NCI-H460 (cell line): ENCODE measurements around the gene TACC2. TPM values are rescaled to one million over a fixed set of nuclear protein-coding genes. Genes with fewer than 3 reads are reported as not detected.

ENCODE experiments used
- DNase-seq: peaks from one replicate; pipeline ENCODE4 v3.0.0-alpha.2; 2016; ENCODE audit warnings: low read depth; ENCODE audit errors: extremely low read depth
- total RNA-seq: library from RNA; depleted of rRNA; stranded (reverse); fragments of >200 nt; shearing (Covaris generic); gene quantifications from 2 replicates; pipeline ENCODE4 v1.2.3, GENCODE V29; 2014

TACC2 gene
- total RNA-seq, 1 experiment from 2014 or later = 31.1 TPM

GRCh38 chr10:122286867-122287266 is 297.9 kb downstream of the TACC2 start:
- DNase-seq = no peak

- DNase-seq = no peak
These were observed 298.6 kb downstream of the TACC2 start for GRCh38 chr10:122287570-122287969.

GRCh38 chr10:122288262-122288661 is 299.3 kb downstream of the TACC2 start:
- DNase-seq = no peak

- DNase-seq = no peak
These were observed 300.0 kb downstream of the TACC2 start for GRCh38 chr10:122288917-122289316.

GRCh38 chr10:122290334-122290733 is 301.4 kb downstream of the TACC2 start:
- no peak for DNase-seq

GRCh38 chr10:122290833-122291532 is 302.0 kb downstream of the TACC2 start:
- no peak for DNase-seq

- DNase-seq = no peak
These were observed 302.8 kb downstream of the TACC2 start for GRCh38 chr10:122291739-122292138.

GRCh38 chr10:122292376-122292775 is 303.4 kb downstream of the TACC2 start:
- DNase-seq = no peak

- DNase-seq = no peak
These were observed 304.4 kb downstream of the TACC2 start for GRCh38 chr10:122293156-122293960.

GRCh38 chr10:122293961-122294380 is 305.0 kb downstream of the TACC2 start:
- DNase-seq = no peak

- DNase-seq = no peak
These were observed 305.8 kb downstream of the TACC2 start for GRCh38 chr10:122294511-122295450.

- DNase-seq = no peak
These were observed 306.5 kb downstream of the TACC2 start for GRCh38 chr10:122295451-122295809.

GRCh38 chr10:122296363-122297120 is 307.6 kb downstream of the TACC2 start:
- DNase-seq = no peak

GRCh38 chr10:122297583-122297982 is 308.6 kb downstream of the TACC2 start:
- DNase-seq = no peak

GRCh38 chr10:122298206-122298597 is 309.2 kb downstream of the TACC2 start:
- no peak for DNase-seq

GRCh38 chr10:122298598-122299301 is 309.8 kb downstream of the TACC2 start:
- DNase-seq = peak; percentile 80

- DNase-seq = no peak
These were observed 310.6 kb downstream of the TACC2 start for GRCh38 chr10:122299423-122300075.

- peak; percentile 38 for DNase-seq
These were observed 312.3 kb downstream of the TACC2 start for GRCh38 chr10:122301055-122301810.

GRCh38 chr10:122301811-122302115 is 312.8 kb downstream of the TACC2 start:
- no peak for DNase-seq
